ENCODE measurements around the gene CENPU.

DNA sequence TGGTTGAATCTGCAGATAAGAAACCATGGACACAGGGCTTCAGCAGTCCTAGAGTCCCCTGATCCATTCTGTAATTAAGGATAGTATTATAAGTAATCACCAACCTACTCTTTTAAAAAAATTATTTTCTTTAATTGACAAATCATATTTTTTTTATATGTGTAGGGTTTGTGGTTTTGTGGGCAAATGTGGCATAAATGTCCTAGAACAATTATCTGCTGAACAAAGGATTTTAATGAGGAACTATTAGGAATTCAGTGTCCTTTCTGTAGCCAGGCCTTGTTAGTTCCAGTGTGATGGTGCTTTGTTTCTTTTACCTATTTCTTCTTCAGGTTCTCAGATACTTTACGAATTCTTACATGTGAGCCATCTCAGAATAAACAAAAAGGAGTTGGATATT, 52.0 kb downstream of the CENPU start:
- no peak for TF ChIP-seq ZBTB20 (tag by site-specific recombination; IDR thresholded peaks at IDR 0.05)
- TF ChIP-seq, protein P1, sequence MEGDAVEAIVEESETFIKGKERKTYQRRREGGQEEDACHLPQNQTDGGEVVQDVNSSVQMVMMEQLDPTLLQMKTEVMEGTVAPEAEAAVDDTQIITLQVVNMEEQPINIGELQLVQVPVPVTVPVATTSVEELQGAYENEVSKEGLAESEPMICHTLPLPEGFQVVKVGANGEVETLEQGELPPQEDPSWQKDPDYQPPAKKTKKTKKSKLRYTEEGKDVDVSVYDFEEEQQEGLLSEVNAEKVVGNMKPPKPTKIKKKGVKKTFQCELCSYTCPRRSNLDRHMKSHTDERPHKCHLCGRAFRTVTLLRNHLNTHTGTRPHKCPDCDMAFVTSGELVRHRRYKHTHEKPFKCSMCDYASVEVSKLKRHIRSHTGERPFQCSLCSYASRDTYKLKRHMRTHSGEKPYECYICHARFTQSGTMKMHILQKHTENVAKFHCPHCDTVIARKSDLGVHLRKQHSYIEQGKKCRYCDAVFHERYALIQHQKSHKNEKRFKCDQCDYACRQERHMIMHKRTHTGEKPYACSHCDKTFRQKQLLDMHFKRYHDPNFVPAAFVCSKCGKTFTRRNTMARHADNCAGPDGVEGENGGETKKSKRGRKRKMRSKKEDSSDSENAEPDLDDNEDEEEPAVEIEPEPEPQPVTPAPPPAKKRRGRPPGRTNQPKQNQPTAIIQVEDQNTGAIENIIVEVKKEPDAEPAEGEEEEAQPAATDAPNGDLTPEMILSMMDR (tag by site-specific recombination; IDR thresholded peaks at IDR 0.05), result no peak
- TF ChIP-seq, protein P2, sequence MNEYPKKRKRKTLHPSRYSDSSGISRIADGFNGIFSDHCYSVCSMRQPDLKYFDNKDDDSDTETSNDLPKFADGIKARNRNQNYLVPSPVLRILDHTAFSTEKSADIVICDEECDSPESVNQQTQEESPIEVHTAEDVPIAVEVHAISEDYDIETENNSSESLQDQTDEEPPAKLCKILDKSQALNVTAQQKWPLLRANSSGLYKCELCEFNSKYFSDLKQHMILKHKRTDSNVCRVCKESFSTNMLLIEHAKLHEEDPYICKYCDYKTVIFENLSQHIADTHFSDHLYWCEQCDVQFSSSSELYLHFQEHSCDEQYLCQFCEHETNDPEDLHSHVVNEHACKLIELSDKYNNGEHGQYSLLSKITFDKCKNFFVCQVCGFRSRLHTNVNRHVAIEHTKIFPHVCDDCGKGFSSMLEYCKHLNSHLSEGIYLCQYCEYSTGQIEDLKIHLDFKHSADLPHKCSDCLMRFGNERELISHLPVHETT (tag by site-specific recombination; IDR thresholded peaks at IDR 0.05), result no peak

Data from HEK293 (cell line).